GM12875 (cell line): ENCODE data around the gene SH3TC1.

Experiments
- H3K4me3 ChIP-seq: one replicate; pipeline ENCODE4 v1.5.1; 2011; ENCODE audit warnings: low read depth, low read length, control low read depth
- TF ChIP-seq, protein P1 (sequence below): IDR thresholded peaks from 2 replicates; pipeline ENCODE4 v1.5.1; 2011; ENCODE audit warnings: low read depth, mild to moderate bottlenecking, control low read depth, inconsistent platforms, low read length, moderate library complexity, borderline replicate concordance; ENCODE audit not compliant: insufficient read depth

The SH3TC1 gene

DNA sequence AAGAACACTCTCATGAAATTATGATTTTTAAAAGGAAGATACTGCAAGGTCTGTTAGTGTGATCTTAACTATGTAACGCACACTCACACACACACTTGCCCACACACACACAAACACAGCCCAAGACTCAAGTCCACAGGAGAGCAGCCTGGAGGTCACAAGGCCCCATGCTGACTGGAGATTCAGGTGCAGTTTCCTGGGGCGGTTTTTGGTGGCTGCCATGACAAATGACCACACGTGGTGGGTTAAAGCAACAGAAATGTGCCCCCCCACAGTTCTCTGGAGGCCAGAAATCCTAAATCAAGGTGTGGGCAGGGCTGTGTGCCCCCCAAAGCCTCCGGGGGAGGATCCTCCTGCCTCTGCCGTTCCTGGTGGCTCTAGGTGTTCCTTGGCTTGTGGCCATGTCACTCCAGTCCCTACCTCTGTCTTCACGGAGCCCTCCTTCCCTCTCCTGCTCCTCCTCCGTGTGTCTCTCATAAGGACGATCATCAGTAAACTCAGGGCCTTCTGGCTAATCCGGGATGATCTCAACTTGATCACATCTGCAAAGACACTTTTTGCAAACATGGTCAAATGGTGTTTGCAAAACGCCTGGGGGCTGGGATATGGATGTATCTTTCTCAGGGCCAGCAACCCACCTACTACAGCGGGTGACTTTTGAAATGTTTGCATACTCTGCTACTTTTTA lies 60.8 kb downstream of the SH3TC1 start:
- TF ChIP-seq, protein P1, sequence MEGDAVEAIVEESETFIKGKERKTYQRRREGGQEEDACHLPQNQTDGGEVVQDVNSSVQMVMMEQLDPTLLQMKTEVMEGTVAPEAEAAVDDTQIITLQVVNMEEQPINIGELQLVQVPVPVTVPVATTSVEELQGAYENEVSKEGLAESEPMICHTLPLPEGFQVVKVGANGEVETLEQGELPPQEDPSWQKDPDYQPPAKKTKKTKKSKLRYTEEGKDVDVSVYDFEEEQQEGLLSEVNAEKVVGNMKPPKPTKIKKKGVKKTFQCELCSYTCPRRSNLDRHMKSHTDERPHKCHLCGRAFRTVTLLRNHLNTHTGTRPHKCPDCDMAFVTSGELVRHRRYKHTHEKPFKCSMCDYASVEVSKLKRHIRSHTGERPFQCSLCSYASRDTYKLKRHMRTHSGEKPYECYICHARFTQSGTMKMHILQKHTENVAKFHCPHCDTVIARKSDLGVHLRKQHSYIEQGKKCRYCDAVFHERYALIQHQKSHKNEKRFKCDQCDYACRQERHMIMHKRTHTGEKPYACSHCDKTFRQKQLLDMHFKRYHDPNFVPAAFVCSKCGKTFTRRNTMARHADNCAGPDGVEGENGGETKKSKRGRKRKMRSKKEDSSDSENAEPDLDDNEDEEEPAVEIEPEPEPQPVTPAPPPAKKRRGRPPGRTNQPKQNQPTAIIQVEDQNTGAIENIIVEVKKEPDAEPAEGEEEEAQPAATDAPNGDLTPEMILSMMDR: no peak
- no peak overlapping the region for H3K4me3 ChIP-seq

DNA sequence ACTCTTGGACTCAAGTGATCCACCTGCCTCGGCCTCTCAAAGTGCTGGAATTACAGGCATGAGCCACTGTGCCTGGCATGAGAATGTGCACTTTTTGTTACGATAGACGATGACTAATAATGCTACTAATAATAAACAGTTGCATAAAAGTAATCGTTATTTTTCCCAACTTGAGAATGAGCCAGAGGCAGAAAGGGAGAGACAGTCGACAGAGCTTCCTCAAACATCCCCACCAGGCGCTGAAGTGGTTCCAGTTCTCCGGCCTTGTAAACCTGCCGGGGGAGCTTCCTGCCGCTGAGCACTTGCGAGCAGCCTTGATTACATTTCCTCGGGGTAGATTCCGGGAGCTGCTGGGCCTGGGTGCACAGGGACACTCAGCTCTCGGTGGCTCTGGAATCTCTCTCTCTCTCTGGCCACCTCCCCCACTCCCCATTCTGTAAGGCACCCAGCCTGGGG lies 61.6 kb downstream of the SH3TC1 start:
- H3K4me3 ChIP-seq: no peak overlapping the region
- TF ChIP-seq, protein P1: no peak

DNA sequence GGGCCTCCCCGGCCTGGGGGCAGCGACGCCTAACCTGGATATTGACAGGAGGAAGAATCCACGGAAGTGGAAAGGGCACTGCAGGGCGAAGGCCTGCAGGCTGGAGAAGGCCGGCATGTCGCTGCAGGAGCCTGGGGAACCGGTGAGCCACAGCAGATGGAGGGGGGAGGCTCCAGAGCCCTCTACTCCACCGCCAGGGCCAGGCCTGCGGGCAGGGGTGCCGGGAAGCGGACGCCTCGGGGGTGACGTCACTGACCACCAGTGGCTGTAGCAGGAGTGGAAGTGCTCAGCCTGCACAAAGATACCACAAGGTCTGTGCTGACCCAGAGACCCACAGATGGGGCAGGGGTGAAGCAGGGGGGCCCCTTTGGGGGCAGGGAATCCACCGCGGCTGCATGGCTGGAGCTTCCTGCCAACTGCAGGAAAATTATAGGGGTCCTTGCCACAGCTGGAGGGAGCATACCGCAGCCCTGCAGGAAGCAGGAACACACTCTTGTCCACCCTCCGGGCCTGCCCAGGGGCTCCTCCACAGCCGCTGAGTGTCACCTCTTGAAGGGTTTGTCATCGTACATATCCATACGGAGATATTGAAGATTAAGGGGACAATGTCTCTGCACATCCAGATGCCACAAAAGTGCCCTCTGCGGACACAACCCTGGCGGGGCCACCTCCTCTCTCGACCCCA lies 62.9 kb downstream of the SH3TC1 start:
- H3K4me3 ChIP-seq: no peak overlapping the region
- TF ChIP-seq, protein P1: no peak

DNA sequence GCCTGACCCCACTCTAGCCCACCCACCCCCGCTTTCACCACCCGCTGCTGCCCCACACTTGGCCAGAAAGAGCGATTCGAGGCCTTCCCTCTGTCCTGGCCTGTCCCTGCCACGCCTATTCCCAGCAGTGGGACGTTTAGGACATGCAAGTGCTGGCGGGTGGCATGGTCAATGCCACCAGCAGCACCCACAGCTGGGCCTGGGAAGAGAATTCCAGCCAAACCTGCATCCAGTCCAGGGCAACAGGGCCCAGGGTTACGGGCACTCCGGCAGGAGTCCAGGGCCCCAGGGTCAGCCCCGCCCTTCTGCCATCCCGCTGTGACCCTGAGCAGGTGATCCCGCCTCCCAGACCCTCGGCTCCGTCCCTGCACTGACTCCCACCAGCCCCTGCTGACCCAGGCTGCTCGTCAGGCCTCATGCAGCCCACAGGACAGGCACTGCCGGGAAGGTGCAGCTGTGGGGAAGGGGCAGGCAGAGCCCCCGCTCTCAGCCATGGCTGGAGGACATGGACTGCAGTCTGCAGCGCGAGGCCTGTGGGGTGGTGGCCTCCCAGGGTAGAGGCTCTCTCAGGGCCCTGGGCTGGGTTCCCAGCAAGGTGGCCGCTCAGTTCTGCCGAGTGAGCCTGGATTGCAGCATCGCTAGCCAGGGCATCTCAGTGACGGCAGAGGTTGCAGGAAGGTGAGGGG lies 63.7 kb downstream of the SH3TC1 start:
- TF ChIP-seq, protein P1: no peak
- no peak overlapping the region for H3K4me3 ChIP-seq

DNA sequence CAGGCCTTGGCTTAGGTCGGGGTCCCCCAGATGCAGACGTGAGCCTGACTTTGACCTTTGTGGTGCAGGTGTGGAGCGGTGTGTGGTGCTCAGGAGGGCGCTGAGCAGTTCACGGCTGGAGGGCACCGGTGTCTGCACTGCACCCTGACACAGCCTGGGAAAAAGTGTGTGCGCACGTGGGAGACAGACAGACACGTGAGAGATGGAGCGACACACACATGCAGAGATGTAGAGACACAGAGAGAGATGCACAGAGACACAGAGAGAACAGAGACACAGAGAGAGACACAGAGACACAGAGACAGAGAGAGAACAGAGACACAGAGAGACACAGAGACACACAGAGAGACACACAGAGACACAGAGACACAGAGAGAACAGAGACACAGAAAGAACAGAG lies 64.3 kb downstream of the SH3TC1 start:
- TF ChIP-seq, protein P1: no peak
- no peak overlapping the region for H3K4me3 ChIP-seq

DNA sequence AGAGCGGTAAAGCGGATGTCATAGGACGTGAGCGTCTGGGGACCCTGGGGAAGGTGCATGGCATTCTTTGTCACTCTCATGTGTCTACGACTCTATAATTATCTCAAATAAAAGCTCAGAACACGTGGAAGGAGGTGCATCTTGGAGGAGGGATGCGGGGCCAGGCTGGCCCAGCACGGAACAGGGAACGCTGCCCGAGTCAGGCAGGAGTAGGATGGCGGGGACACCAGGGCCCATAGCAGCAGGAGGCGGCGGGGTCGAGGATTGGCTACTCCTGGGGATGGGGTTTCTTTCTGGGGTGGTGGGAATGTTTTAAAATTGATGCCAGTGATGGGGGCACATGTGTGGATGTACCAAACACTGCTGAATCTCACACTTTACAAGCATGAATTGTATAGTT lies 65.0 kb downstream of the SH3TC1 start:
- TF ChIP-seq, protein P1: no peak

More for the DNA sequence above, 65.0 kb downstream of the SH3TC1 start:
- no peak overlapping the region for H3K4me3 ChIP-seq
